ENCODE data around the gene BABAM2.

DNA sequence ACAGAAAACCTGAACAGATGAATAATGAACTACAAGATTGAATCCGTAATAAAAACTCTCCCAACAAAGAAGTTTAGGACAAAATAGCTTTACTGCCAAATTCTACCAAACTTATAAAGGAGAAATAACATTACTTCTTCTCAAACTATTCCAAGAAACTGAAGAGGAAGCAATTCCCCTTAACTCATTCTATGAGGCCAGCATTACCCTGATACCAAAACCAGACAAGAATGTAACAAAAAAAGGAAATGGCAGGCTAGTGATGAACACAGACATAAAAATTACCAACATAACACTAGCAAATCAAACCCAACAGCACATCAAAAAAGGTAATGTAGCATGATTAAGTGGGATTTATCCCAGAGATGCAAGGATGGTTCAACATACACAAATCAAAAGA lies 288.4 kb downstream of the BABAM2 start:
- TF ChIP-seq, protein P1, sequence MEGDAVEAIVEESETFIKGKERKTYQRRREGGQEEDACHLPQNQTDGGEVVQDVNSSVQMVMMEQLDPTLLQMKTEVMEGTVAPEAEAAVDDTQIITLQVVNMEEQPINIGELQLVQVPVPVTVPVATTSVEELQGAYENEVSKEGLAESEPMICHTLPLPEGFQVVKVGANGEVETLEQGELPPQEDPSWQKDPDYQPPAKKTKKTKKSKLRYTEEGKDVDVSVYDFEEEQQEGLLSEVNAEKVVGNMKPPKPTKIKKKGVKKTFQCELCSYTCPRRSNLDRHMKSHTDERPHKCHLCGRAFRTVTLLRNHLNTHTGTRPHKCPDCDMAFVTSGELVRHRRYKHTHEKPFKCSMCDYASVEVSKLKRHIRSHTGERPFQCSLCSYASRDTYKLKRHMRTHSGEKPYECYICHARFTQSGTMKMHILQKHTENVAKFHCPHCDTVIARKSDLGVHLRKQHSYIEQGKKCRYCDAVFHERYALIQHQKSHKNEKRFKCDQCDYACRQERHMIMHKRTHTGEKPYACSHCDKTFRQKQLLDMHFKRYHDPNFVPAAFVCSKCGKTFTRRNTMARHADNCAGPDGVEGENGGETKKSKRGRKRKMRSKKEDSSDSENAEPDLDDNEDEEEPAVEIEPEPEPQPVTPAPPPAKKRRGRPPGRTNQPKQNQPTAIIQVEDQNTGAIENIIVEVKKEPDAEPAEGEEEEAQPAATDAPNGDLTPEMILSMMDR (IDR thresholded peaks at IDR 0.05; ENCODE audit: low read depth, low read length), result no peak
- no peak for TF ChIP-seq POLR2A (IDR thresholded peaks at IDR 0.05; ENCODE audit: extremely low read depth, insufficient read length)
